Measurements from ENCODE around the gene ARMC9.

ARMC9 gene

GRCh38 chr2:231211486-231211885, 13.1 kb downstream of the ARMC9 start:
- Histone ChIP-seq H2BK12ac (ENCODE audit: low read length) (no peak overlapping the region), H3K14ac (ENCODE audit: low read length) (no peak overlapping the region), H2AFZ (ENCODE audit: low read length) (no peak overlapping the region), H3K4ac (ENCODE audit: low read length) (no peak overlapping the region), H3K36me3 (replicated peaks in 1 of 2; ENCODE audit: control insufficient read depth in 2 of 2, insufficient read depth in 2 of 2, low read length in 2 of 2) (peaks cover 20 to 83% of the 10 kb centered on the region in 2 donors), H3K23ac (ENCODE audit: low read depth, low read length, poor library complexity) (no peak overlapping the region), H4K91ac (ENCODE audit: low read depth, low read length, poor library complexity) (no peak overlapping the region), H3K9me3 (replicated peaks in 1 of 2; ENCODE audit: control insufficient read depth in 2 of 2, insufficient read depth in 1 of 2, low read depth in 1 of 2, low read length in 2 of 2) (no peaks in the 10 kb centered on the region), H3K4me3 (ENCODE audit: low read length in 2 of 2) (no peak overlapping the region), H3K4me2 (ENCODE audit: insufficient read depth, low read length, poor library complexity, severe bottlenecking) (no peak overlapping the region), H3K9ac (ENCODE audit: low read depth, low read length, poor library complexity) (no peak overlapping the region), H3K79me1 (ENCODE audit: low read depth, low read length) (no peaks in the 10 kb centered on the region), H4K8ac (ENCODE audit: low read depth, low read length) (no peak overlapping the region), H2BK120ac (ENCODE audit: low read depth, low read length) (no peak overlapping the region), H2AK5ac (ENCODE audit: low read depth, low read length) (no peak overlapping the region), H3K4me1 (ENCODE audit: control insufficient read depth in 2 of 2, insufficient read depth in 1 of 2, low read depth in 1 of 2, low read length in 2 of 2) (peaks cover 0 to 10% of the 10 kb centered on the region in 2 donors), H3K27me3 (ENCODE audit: control insufficient read depth in 3 of 3, insufficient read depth in 3 of 3, low read depth in 1 of 3, low read length in 3 of 3) (no peaks in the 10 kb centered on the region), H3K27ac (replicated peaks; ENCODE audit: low read length) (no peak overlapping the region), H3K18ac (ENCODE audit: low read length) (no peak overlapping the region), H2BK15ac (ENCODE audit: low read length) (no peak overlapping the region), H2BK5ac (ENCODE audit: low read length) (no peak overlapping the region)
- no CpG with 5 or more reads among the region's 2 CpGs for WGBS, 2 donors (ENCODE audit: extremely low coverage in 2 of 2, insufficient read length in 2 of 2, insufficient replicate concordance in 1 of 2)
- DNase-seq (ENCODE audit: low spot score) = no peak

DNA sequence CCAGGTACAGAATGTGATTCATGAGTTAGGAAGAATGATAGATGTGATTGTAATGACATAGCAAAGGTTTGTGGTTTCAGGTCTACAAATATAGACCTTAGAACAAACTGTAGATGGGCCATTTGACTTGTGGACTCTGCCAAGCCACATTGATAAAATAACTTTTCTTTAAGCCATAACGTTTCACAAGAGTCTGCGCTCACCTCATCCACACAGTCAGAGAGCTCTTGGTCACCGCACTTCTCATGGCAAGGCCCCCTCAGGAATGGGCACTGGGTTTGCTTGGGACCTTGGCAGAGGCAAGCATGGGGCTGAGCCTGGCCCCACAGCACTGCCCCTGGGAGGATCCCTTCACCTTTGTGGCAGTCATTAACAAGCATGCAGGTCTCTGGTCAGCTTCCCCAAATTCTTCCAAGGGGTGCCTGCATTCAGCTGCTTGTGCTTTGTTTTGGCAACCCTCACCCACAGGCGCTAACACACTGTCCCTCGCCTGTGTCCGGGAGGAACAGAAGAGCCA, 14.0 kb downstream of the ARMC9 start:
- H3K4me3 ChIP-seq (ENCODE audit: low read length in 2 of 2) = no peak overlapping the region
- no peaks in the 10 kb centered on the region for H3K79me1 ChIP-seq (ENCODE audit: low read depth, low read length)
- no peak overlapping the region for H2BK12ac ChIP-seq (ENCODE audit: low read length)
- H4K91ac ChIP-seq (ENCODE audit: low read depth, low read length, poor library complexity) = no peak overlapping the region
- no peak overlapping the region for H2AFZ ChIP-seq (ENCODE audit: low read length)
- no peak overlapping the region for H3K9ac ChIP-seq (ENCODE audit: low read depth, low read length, poor library complexity)
- H3K14ac ChIP-seq (ENCODE audit: low read length) = no peak overlapping the region
- no peak overlapping the region for H2BK15ac ChIP-seq (ENCODE audit: low read length)
- no peak overlapping the region for H2AK5ac ChIP-seq (ENCODE audit: low read depth, low read length)
- H3K27me3 ChIP-seq (ENCODE audit: control insufficient read depth in 3 of 3, insufficient read depth in 3 of 3, low read depth in 1 of 3, low read length in 3 of 3) = no peaks in the 10 kb centered on the region
- no peak overlapping the region for H3K27ac ChIP-seq (replicated peaks; ENCODE audit: low read length)
- H4K8ac ChIP-seq (ENCODE audit: low read depth, low read length) = peak overlapping the region; percentile 48
- WGBS, 2 donors (ENCODE audit: extremely low coverage in 2 of 2, insufficient read length in 2 of 2, insufficient replicate concordance in 1 of 2) = no CpG with 5 or more reads among the region's 6 CpGs
- DNase-seq (ENCODE audit: low spot score) = no peak
- H3K36me3 ChIP-seq (replicated peaks in 1 of 2; ENCODE audit: control insufficient read depth in 2 of 2, insufficient read depth in 2 of 2, low read length in 2 of 2) = peaks cover 20 to 86% of the 10 kb centered on the region in 2 donors
- no peak overlapping the region for H3K4me2 ChIP-seq (ENCODE audit: insufficient read depth, low read length, poor library complexity, severe bottlenecking)
- H3K4me1 ChIP-seq (ENCODE audit: control insufficient read depth in 2 of 2, insufficient read depth in 1 of 2, low read depth in 1 of 2, low read length in 2 of 2) = peaks cover 0 to 10% of the 10 kb centered on the region in 2 donors
- H3K9me3 ChIP-seq (replicated peaks in 1 of 2; ENCODE audit: control insufficient read depth in 2 of 2, insufficient read depth in 1 of 2, low read depth in 1 of 2, low read length in 2 of 2) = no peaks in the 10 kb centered on the region
- H3K23ac ChIP-seq (ENCODE audit: low read depth, low read length, poor library complexity) = no peak overlapping the region
- H3K18ac ChIP-seq (ENCODE audit: low read length) = no peak overlapping the region
- H2BK120ac ChIP-seq (ENCODE audit: low read depth, low read length) = no peak overlapping the region
- no peak overlapping the region for H2BK5ac ChIP-seq (ENCODE audit: low read length)
- H3K4ac ChIP-seq (ENCODE audit: low read length) = no peak overlapping the region

DNA sequence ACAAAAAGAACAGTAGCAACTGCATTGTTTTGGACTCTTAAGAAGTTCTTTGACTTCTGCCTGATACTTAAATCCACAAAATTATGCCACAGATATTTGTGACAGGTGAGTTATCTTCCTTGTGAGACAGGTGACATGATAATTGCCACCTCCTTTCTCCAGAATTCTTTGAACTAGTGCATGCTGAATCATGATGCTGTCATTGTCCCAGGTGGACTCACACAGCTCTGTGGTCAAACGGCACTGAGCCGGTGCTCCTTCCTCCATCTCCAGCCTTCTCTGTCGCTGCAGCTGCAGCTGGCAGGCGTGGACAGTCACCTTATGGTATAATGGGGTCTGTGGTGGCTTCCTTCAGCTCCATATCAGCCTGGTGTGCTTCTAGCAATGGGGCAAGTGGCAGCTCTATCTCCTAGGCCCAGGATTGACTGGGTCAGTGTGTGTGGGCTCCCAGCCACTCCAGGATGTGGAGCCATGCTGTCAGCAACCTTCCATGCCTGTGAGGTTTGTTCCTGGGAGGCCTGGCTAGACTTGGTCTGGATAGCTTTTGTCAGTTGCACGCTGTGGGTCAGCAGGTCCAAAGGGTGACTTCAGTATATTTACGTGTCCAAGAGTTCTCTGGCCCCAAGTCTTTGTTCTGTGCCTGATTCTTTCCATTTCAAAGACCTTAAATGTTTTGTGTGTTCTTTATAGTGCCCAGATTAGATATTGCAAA, 15.7 kb downstream of the ARMC9 start:
- H3K9ac ChIP-seq (ENCODE audit: low read depth, low read length, poor library complexity) = no peak overlapping the region
- H3K27ac ChIP-seq (replicated peaks; ENCODE audit: low read length) = no peak overlapping the region
- H2AFZ ChIP-seq (ENCODE audit: low read length) = no peak overlapping the region
- H3K23ac ChIP-seq (ENCODE audit: low read depth, low read length, poor library complexity) = no peak overlapping the region
- no peaks in the 10 kb centered on the region for H3K4me1 ChIP-seq (ENCODE audit: control insufficient read depth in 2 of 2, insufficient read depth in 1 of 2, low read depth in 1 of 2, low read length in 2 of 2)
- peaks cover 18 to 91% of the 10 kb centered on the region in 2 donors for H3K36me3 ChIP-seq (replicated peaks in 1 of 2; ENCODE audit: control insufficient read depth in 2 of 2, insufficient read depth in 2 of 2, low read length in 2 of 2)
- no peak overlapping the region for H2BK12ac ChIP-seq (ENCODE audit: low read length)
- no peak overlapping the region for H2BK15ac ChIP-seq (ENCODE audit: low read length)
- H3K18ac ChIP-seq (ENCODE audit: low read length) = no peak overlapping the region
- no peaks in the 10 kb centered on the region for H3K79me1 ChIP-seq (ENCODE audit: low read depth, low read length)
- no peak overlapping the region for H3K4me2 ChIP-seq (ENCODE audit: insufficient read depth, low read length, poor library complexity, severe bottlenecking)
- no peak overlapping the region for H4K91ac ChIP-seq (ENCODE audit: low read depth, low read length, poor library complexity)
- no peak for DNase-seq (ENCODE audit: low spot score)
- no CpG with 5 or more reads among the region's 6 CpGs for WGBS, 2 donors (ENCODE audit: extremely low coverage in 2 of 2, insufficient read length in 2 of 2, insufficient replicate concordance in 1 of 2)
- H3K27me3 ChIP-seq (ENCODE audit: control insufficient read depth in 3 of 3, insufficient read depth in 3 of 3, low read depth in 1 of 3, low read length in 3 of 3) = no peaks in the 10 kb centered on the region
- no peak overlapping the region for H2AK5ac ChIP-seq (ENCODE audit: low read depth, low read length)
- no peak overlapping the region for H3K4me3 ChIP-seq (ENCODE audit: low read length in 2 of 2)
- H2BK120ac ChIP-seq (ENCODE audit: low read depth, low read length) = no peak overlapping the region
- H2BK5ac ChIP-seq (ENCODE audit: low read length) = no peak overlapping the region
- no peak overlapping the region for H3K14ac ChIP-seq (ENCODE audit: low read length)
- no peak overlapping the region for H4K8ac ChIP-seq (ENCODE audit: low read depth, low read length)
- no peaks in the 10 kb centered on the region for H3K9me3 ChIP-seq (replicated peaks in 1 of 2; ENCODE audit: control insufficient read depth in 2 of 2, insufficient read depth in 1 of 2, low read depth in 1 of 2, low read length in 2 of 2)
- no peak overlapping the region for H3K4ac ChIP-seq (ENCODE audit: low read length)

DNA sequence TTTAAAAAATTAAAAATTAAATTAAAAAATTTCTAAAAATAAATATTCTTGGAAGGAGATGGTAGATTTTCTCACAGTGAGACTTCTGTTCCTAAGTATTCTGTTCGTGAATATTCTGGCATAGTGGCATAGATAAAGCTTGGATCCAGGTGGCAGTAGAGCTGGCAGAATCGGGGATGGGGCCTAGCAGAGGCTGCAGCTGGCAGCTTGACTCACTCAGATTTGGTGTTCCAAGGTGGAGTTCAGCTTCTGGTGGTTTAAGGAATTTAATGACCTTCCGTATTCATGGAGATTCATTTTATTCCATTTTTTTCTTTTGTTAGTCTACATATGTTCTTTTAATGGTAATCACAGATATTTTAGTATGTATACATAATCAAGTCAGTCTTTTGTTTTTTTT, 19.9 kb downstream of the ARMC9 start:
- H3K79me1 ChIP-seq (ENCODE audit: low read depth, low read length) = no peaks in the 10 kb centered on the region
- H3K14ac ChIP-seq (ENCODE audit: low read length) = no peak overlapping the region
- no peak overlapping the region for H3K18ac ChIP-seq (ENCODE audit: low read length)
- no peak overlapping the region for H3K27ac ChIP-seq (replicated peaks; ENCODE audit: low read length)
- H2BK120ac ChIP-seq (ENCODE audit: low read depth, low read length) = no peak overlapping the region
- no peak overlapping the region for H3K4ac ChIP-seq (ENCODE audit: low read length)
- no peak overlapping the region for H4K91ac ChIP-seq (ENCODE audit: low read depth, low read length, poor library complexity)
- no peaks in the 10 kb centered on the region for H3K27me3 ChIP-seq (ENCODE audit: control insufficient read depth in 3 of 3, insufficient read depth in 3 of 3, low read depth in 1 of 3, low read length in 3 of 3)
- DNase-seq (ENCODE audit: low spot score) = no peak
- no peak overlapping the region for H3K9ac ChIP-seq (ENCODE audit: low read depth, low read length, poor library complexity)
- H3K23ac ChIP-seq (ENCODE audit: low read depth, low read length, poor library complexity) = no peak overlapping the region
- H2BK15ac ChIP-seq (ENCODE audit: low read length) = no peak overlapping the region
- no peak overlapping the region for H3K4me2 ChIP-seq (ENCODE audit: insufficient read depth, low read length, poor library complexity, severe bottlenecking)
- no peak overlapping the region for H2AFZ ChIP-seq (ENCODE audit: low read length)
- no peak overlapping the region for H2AK5ac ChIP-seq (ENCODE audit: low read depth, low read length)
- no peak overlapping the region for H2BK5ac ChIP-seq (ENCODE audit: low read length)
- no peak overlapping the region for H4K8ac ChIP-seq (ENCODE audit: low read depth, low read length)
- WGBS, 2 donors (ENCODE audit: extremely low coverage in 2 of 2, insufficient read length in 2 of 2, insufficient replicate concordance in 1 of 2) = no CpG with 5 or more reads among the region's 3 CpGs
- H3K9me3 ChIP-seq (replicated peaks in 1 of 2; ENCODE audit: control insufficient read depth in 2 of 2, insufficient read depth in 1 of 2, low read depth in 1 of 2, low read length in 2 of 2) = peaks cover 0 to 8% of the 10 kb centered on the region in 2 donors
- H2BK12ac ChIP-seq (ENCODE audit: low read length) = no peak overlapping the region
- H3K36me3 ChIP-seq (replicated peaks in 1 of 2; ENCODE audit: control insufficient read depth in 2 of 2, insufficient read depth in 2 of 2, low read length in 2 of 2) = peaks cover 15 to 95% of the 10 kb centered on the region in 2 donors
- no peak overlapping the region for H3K4me3 ChIP-seq (ENCODE audit: low read length in 2 of 2)
- no peaks in the 10 kb centered on the region for H3K4me1 ChIP-seq (ENCODE audit: control insufficient read depth in 2 of 2, insufficient read depth in 1 of 2, low read depth in 1 of 2, low read length in 2 of 2)
